ENCODE measurements around the gene RMI1. TPM values are rescaled to one million over a fixed set of nuclear protein-coding genes. Genes with fewer than 3 reads are reported as not detected.

The RMI1 gene
- total and polyA plus RNA-seq, 2 of the 8 experiments (the other 6 are each of a cell fraction or from before 2014, with no cell fraction given): 3.0 to 34.1 TPM

- H2BK20ac ChIP-seq (ENCODE audit: low read length): no peak overlapping the region
- H3K56ac ChIP-seq (replicated peaks; ENCODE audit: insufficient read length, low read depth, low read length): no peak overlapping the region
- peaks cover 0 to 20% (median 4%) of the 10 kb centered on the region in 4 experiments; a peak in 3 of 8 replicates for H3K36me3 ChIP-seq (ENCODE audit: control insufficient read depth in 2 of 4, insufficient read depth in 4 of 4, low read length in 3 of 4)
- peaks cover 1 to 4% of the 10 kb centered on the region in 2 experiments for H4K20me1 ChIP-seq (replicated peaks in 1 of 2; ENCODE audit: control insufficient read depth in 1 of 2, insufficient read depth in 2 of 2, low read length in 2 of 2)
- H3K4ac ChIP-seq (replicated peaks; ENCODE audit: insufficient read length, low read depth, low read length): no peak overlapping the region
- H3K4me2 ChIP-seq (ENCODE audit: insufficient read depth in 1 of 2, low read depth in 2 of 2, low read length in 2 of 2): no peak overlapping the region
- ChIA-PET POLR2A (ENCODE audit: partially characterized antibody) (no interaction called here), CTCF (ENCODE audit: partially characterized antibody) (interaction anchor here (1.1 kb wide), 1 partner anchor 181 kb away, joined by 4 read pairs; no protein-coding TSS in a partner anchor)
- peaks cover 0 to 72% of the 10 kb centered on the region in 2 experiments; a peak in 2 of 4 replicates for H3K79me2 ChIP-seq (ENCODE audit: control insufficient read depth in 1 of 2, insufficient read depth in 2 of 2, low read length in 2 of 2)
- no peak overlapping the region for H4K5ac ChIP-seq (ENCODE audit: insufficient read length, low read depth, low read length)
- H3K23me2 ChIP-seq (ENCODE audit: low read depth, low read length): no peaks in the 10 kb centered on the region
- H3K4me3 ChIP-seq (ENCODE audit: extremely low read depth in 1 of 4, insufficient read depth in 2 of 4, low read depth in 3 of 4, low read length in 4 of 4): no peak overlapping the region
- no peak overlapping the region for H2BK12ac ChIP-seq (ENCODE audit: low read depth, low read length)
- WGBS, 2 experiments (ENCODE audit: extremely low coverage in 1 of 2, insufficient coverage in 1 of 2, insufficient read length in 1 of 2, insufficient replicate concordance in 2 of 2, low coverage in 1 of 2, low lambda C conversion rate in 2 of 2, missing lambda C conversion rate in 1 of 2): 83% methylated on average over 1 of the region's 1 CpG; no CpG with 5 or more reads in 1 of the 2 experiments
- H3K23ac ChIP-seq (ENCODE audit: insufficient read length): no peak overlapping the region
- no peaks in the 10 kb centered on the region for H3K9me3 ChIP-seq (ENCODE audit: insufficient read depth in 2 of 2, low read depth in 1 of 2, low read length in 1 of 2)
- H3K4me1 ChIP-seq (replicated peaks in 1 of 4; ENCODE audit: control insufficient read depth in 3 of 4, insufficient read depth in 4 of 4, low read length in 3 of 4): no peaks in the 10 kb centered on the region
- H3K18ac ChIP-seq (ENCODE audit: extremely low read depth, low read length): no peak overlapping the region
- H2BK120ac ChIP-seq (replicated peaks; ENCODE audit: low read depth, low read length): no peak overlapping the region
- no peak overlapping the region for H4K8ac ChIP-seq (ENCODE audit: extremely low read depth, insufficient read depth, low read length)
- no peak for DNase-seq (ENCODE audit: low read depth in 1 of 2, low spot score in 2 of 2)
- H2BK15ac ChIP-seq (ENCODE audit: low read length): no peak overlapping the region
- no peak overlapping the region for H3K9ac ChIP-seq (replicated peaks in 1 of 4; ENCODE audit: extremely low read depth in 1 of 4, low read depth in 3 of 4, low read length in 3 of 4)
- no peak overlapping the region for H2BK5ac ChIP-seq (ENCODE audit: low read depth, low read length)
- H3K79me1 ChIP-seq (ENCODE audit: low read depth, low read length): peaks cover 8% of the 10 kb centered on the region
- no peak for FAIRE-seq
- no peak overlapping the region for H3K27ac ChIP-seq (ENCODE audit: low read depth, low read length)
- H3K27me3 ChIP-seq (replicated peaks in 1 of 4; ENCODE audit: control insufficient read depth in 3 of 4, extremely low read depth in 1 of 4, insufficient read depth in 3 of 4, low read length in 3 of 4): no peaks in the 10 kb centered on the region
- no peak overlapping the region for H4K91ac ChIP-seq (replicated peaks; ENCODE audit: insufficient read length, low read length)
- H2AK5ac ChIP-seq (ENCODE audit: low read depth, low read length): no peak overlapping the region
- no peak overlapping the region for H3K14ac ChIP-seq (ENCODE audit: insufficient read length)
- no peak overlapping the region for H2AFZ ChIP-seq (ENCODE audit: low read length)
- TF ChIP-seq TAF7 (optimal IDR thresholded peaks at IDR 0.05; ENCODE audit: borderline replicate concordance, low read depth, low read length): no peak
- no peak for TF ChIP-seq RAD21 (IDR thresholded peaks at IDR 0.05 in 1 of 2, conservative IDR thresholded peaks at IDR 0.05 in 1 of 2; ENCODE audit: low read depth in 2 of 2, low read length in 2 of 2)
- no peak for TF ChIP-seq SAP30 (IDR thresholded peaks at IDR 0.05; ENCODE audit: insufficient read depth, insufficient replicate concordance, low read length)
- TF ChIP-seq SIRT6 (IDR thresholded peaks at IDR 0.05; ENCODE audit: low read length): no peak
These were observed 11.8 kb downstream of the RMI1 start for GRCh38 chr9:83992407-83992806.
